Activated T-cell treated with anti-CD3 and anti-CD28 coated beads, Interleukin-2, amount 50 U/mL, for 48 hours (primary cell): Measurements from ENCODE around the gene ADRM1.

ENCODE experiments used
- DNase-seq, 2 experiments: peaks; one replicate each; pipeline ENCODE4 v3.0.0-alpha.2; 2020

Gene ADRM1

DNA sequence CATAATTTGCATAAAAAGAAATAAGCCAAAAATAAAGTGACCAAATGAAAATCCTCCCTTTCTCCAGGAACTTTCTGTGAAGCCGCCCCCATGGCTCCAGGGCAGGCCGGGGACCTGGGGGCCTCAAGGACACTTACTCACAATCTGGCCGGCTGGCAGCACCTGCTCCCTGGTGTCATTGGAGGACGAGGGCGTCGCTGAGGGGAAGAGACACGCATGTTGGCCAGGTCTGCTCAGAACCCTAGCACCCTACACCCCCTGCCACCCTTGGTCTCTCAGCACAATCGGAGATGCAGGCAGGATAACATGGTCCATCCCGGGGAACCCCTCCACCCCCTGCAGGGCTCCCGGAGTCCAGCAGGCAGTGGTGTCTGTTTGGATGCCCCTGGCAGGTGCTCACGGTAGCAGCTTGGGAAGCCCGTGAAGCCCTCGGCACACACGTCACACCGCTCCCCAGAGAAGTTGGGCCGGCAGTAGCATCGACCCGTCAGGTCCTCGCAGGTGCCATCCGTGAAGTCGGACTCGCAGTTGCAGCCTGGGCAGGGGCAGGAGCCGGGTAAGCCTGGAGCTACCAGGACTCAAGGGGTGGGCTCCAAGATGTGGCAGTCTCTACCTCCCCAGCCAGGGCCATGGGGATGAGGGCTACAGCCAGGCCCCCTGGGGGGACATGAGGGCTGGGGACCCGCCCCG, 43.0 kb downstream of the ADRM1 start:
- DNase-seq = no peak

DNA sequence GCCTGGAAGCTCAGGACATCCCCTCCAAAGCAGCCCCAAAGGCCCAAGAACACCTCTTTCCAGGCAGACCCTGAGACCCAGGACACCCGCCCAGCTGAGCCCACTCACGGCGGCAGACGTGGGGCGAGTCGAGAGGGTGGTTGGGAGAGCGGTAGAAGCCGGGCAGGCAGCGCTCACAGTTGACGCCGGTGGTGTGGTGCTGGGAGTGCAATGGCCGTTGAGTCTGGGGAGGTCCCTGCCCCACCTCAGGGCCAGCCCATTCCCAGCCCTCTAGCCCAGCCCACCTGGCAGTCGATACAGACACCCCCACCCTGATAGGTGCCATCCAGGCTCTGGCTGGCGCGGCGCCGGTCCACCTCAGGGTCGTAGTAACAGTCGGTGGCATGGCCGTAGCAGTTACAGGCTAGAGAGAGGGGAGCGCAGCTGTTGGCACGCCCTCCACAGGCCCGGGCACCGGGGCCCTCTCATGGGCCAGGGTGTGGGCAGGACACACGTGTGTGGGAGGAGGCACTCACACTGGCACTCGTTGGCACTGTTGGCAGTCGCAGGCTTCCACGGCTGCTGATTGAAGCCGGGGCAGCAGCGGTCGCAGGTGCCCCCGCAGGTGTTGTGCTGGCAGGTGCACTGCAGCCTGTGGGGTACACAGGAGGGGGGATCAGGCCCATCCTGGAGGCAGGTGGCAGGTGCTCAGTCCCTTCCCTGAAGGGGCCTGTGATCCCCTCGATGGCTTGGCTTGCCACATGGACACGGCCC, 43.8 kb downstream of the ADRM1 start:
- DNase-seq = no peak

DNA sequence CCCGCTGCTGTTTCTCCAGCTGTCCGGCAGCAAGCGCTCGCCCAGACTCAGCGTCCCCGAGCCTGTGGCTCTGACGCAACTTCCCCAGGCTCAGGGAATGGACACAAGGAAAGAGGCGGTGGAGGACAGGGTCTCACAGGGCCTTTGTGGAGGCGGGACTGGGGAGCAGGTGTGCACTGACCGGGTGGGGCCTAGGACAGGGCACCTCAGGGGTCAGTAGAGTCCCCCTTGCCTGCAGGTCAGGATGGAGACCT, 44.3 kb downstream of the ADRM1 start:
- no peak for DNase-seq

DNA sequence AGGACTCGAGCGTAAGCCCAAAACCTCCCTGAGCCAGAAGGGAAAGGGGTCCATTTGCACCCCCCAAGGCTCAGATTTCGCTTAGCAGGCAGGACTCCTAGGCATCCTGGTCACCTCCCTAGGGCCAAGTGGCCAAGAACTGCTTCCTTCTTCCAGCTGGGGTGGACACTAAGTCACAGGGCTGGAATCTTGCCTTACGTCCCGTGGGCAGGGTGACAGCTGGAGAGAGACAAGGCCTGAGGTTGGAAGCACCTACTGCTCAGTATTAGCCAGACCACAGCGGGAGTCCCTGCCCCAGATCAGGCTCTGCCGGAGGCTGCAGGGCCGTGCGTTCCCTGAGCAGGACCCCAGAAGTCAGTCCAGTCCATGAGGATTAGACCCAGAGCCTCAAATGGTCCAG, 44.6 kb downstream of the ADRM1 start:
- no peak for DNase-seq

DNA sequence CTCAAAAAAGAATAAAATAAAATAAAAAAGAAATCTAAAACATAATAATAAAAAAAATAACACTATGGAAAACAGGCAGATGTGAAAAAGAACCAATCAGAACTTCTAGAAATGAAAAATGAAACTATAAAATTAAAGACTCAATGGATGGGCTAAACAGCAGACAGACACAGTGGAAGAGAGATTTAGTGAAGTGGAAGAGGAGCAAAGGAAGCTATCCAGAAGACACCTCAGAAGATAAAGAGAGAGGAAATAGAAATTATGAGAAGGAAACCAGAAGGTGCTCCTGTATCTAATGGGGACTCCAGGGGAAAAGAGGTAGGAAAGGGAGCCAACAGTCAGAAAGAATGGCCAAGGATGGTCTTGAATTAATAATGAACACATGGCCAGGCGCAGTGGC, 45.8 kb downstream of the ADRM1 start:
- DNase-seq = no peak

DNA sequence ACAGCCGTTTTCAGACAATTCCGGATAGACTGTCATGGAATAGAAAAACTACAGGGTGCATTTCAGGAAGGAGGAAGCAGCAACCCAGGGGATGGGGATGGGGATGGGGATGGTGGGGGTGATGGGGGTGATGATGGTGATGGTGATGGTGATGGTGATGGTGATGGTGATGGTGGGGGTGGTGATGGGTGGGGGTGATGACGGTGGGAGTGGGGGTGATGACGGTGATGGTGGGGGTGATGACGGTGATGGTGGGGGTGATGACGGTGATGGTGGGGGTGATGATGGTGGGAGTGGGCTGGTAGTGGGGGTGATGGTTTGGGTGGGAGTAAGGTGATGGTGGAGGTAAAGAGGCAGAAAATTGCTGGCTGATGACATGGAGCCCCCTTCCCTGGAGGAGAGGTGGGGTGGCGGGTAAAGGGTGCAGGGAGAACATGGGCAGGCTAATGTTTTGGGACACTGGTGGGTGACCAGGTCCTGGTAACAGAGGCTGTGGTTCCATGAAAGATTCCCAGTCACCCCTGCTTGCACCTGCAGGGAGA, 46.8 kb downstream of the ADRM1 start:
- DNase-seq = no peak

DNA sequence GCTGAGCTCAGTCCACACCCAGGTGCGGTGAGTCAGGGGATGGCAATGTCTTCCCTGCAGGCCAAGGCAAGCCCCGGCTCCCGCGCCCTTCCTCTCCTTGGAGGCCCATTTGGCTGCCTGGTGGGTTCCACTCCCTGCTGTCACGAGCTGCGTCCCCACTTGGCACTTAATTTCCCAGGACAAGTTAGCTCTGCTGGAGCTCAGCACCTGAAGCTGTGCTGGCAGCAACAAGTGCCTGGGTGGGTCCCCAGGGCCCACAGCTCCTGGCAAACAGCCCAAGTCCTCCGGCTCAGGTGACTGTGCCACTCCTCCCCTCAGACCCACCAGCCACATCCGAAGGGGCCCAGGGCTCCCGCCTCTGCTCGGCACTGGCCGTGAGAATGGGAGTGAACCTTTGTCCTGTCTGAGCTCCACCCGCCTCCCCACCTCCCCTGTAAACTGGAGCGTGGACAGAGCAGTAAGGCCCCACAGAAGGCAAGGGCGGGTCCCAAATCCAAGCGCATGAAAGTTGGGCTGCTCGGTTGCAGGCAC, 47.4 kb downstream of the ADRM1 start:
- DNase-seq = no peak

DNA sequence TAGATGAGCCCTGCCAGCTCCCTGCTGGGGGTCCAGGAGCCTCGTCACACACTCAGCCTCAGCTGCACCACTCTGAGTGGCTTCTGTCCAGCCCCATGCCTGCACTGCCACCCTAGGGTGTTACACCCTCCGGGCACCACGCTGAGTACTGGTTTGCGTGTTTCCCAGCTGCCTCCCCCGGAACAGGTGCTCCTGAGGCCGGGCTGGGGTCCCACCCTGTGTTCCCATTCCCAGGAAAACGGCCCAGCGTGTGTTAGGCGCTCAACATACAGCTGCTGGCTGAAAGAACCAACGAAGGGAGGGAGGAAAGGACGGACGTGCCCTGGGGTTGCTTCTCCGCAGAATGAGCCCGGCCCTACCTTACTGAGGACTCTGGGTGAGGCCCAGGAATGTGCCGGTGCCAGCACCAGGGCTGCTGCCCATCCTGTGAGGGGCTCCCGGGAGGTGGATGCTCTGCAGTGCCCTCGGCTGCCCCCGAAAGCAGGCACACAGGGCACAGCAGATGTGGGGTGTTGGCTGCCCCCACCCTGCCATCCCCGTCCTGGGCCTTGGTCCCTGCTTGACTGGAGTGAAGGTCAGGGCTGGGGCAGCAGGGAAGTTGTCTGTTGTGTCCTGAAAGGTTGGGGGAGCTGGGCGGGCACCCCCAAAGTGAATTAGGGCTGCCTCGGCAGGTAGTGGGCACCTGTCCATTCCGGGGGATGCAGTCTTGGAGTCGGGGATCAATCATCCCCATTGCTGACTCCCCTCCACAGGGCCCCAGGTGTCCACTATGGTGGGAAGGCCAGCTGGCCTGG, 48.0 kb downstream of the ADRM1 start:
- DNase-seq = no peak

DNA sequence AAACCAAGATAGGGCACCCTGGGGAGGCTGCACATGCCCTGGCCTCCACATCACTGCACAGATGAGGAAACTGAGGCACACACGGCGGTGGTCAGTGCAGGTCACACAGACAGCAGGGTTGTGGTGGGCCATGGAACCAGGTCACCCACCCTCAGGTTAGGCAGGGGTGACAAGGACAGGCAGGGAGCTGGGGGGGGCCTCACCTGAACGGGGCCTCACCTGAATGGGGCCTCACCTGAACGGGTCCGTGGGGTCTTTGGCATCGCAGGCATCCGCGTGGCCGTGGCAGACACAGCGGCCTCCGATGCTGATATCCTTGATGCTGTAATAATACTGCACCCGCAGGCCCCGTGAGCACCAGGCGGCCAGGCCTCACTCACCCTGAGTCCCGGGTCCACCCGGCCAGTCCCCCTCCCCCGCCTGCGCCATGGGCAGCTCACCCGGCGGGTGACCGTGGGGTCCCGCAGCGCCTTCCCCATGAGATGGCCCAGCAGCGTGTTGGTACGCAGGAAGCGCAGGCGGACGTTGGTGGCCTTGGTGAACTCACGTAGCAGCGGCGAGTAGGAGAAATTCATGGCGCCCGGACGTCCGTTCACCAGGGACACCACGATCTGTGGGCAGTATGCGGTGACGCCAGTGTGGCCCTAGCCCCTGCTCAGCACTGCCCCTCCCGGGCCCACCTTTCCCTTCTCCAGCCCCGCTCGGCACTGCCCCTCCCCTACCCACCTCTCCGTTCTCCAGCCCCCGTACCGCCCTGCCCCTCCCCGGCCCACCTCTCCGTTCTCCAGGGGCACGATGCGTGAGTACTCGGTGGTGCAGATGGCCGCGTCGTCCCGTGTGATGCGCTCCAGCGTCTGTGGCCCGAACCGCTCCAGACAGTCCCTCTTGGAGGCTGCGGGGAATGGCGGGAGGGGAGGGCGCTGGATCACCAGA, 48.9 kb downstream of the ADRM1 start:
- no peak for DNase-seq

DNA sequence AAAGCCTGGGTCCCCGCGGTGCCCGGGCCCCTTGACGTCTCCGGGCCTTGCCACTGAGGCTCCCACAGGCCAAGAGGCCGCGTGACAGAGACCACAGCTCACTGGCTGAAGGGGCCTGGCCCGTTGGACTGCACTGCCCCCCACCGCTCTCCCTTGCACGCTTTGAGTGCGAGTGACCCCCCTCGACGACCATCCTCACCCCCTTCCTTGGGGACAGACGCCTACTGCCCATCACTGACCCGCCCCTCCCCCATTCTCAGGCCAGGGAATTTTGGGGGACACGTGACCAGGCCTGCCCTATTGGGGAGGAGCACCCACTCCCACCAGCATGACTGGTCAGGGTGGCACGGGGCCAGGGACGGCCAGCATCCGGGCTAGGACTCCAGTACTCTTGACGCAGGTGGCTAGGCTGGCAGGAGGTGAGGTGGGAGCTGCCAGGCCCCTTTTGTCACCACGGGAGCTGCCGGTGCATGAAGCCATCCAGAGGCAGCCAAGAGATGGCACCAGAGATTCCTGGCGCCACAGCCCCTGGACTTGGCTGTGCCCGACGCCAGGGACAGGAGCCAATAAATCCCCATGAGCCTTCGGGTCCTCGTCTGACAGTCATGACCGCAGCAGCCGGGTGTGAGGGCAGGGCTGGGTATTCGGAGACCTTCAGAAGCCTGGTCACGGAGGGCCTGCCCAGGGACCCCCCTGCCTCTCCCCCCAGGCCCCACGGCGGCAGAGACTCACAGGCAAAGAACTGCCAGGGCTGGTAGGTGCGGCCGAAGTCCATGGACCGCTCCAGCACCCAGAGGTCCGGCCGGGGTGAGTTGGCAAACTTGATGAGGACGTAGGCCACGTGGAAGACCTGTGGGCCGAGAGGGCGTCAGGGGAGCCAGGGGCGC, 49.8 kb downstream of the ADRM1 start:
- no peak for DNase-seq

DNA sequence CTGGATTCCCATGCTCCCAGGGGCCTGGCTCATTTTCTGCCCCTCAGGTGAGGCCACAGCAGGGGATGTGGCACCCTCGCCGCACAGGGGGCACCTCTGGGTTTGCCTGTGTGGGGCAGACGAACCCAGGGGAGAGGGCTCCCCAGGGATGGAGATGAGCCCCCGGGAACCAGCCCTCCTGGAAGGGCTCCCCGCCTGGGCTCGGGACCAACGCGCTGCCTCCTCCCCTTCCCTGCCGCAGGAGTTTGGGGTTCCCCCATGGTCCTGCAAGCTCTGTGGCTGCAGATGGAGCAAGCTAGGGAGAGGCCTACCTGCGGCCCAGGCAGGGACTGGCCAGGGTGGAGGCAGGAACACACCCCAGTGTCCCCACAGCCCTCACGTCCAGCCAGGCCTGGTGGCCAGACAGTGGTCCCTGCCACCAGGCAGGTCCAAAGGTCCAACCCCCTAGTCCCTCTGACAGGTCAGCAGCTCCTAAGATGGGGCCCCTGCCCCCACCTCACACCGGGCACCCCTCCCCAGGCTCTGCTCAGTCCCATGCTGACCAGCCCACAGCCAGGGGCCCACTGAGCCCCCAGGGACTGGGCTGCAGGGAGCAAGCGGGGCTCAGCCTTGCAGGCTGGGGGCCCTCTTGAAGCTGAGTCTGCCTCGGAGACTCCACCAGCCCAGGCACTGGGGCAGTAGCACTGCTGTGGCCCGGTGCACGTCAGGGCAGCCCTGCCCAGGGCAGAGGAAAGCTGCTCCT, 50.7 kb downstream of the ADRM1 start:
- DNase-seq = no peak

DNA sequence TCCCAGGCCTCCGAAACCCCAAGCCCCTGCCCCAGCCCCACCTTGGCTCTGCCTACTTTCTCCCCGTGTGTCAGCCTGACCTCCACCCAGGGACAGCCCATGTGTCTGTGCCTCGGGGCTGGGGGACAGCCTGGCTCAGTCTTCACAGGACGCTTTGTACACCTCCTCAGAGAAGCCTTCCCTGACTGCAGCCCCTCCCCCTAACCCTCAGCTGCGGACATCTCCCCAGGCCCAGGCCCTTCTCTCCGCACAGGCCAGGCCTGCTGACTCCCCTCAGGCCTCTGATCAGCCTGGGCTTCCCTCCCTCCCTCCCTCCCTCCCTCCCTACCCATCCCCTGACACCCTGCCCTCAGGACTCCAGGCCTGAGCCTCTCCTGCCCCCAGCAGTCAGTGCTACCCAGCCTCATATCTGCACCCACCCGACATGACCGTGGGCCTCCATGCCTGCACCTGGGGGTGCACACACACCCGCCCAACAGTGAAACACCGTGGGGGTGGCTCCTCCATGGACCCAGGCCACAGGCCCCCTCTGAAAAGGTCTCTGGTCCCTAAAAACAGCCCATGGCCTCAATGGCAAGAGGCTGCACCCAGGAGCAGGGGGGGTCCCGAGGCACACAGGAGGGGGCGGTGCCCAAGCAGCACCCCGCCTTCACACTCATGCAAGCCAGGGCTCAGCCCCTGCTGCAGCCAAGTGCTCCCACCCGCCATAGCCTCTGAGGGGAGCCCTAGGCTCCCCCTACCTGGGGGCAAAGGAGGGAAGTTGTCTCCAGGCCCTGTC, 51.4 kb downstream of the ADRM1 start:
- no peak for DNase-seq

DNA sequence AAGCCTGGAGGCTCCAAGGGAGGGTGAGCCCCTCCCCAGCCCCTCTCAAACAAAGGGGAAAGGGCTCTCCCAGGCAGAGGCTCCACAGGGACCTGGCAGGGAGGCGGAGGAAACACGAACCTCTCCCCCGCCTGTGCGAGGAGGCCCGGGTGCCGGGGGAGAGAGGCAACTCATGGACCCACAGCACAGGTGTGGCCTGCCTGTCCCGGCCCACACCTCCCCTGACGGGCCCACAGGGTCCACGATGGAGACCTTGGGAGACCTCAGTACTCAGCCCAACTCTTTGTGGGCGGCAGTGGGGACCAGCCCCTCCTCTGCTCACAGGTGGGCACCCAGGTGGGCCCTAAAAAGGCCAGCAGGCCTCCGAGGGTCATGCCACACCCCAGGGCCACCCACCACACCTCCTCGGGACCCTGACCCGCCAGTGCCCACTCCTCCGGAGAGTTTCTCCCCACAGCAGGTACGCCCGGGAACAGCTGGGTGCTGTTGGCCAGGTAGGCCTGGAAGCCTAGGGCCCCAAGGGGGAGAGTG, 52.1 kb downstream of the ADRM1 start:
- DNase-seq = no peak

DNA sequence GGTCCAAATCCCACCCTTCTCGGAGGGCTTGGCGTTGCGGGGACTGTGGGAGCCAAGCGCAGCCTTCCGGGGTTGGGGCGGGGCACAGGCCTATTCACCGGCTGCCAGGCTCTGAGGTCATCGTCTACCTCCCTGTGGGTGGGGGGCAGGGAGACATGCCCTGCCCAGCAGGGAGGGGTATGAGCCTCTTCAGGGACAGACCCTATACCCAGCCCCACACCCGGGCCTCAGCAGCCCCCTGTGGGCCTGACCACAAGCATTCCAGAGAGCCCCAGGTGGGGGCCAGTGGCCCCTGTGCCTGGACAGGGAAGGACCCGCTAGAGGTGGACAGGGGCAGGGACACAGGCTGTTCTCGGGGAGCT, 52.7 kb downstream of the ADRM1 start:
- DNase-seq = no peak

DNA sequence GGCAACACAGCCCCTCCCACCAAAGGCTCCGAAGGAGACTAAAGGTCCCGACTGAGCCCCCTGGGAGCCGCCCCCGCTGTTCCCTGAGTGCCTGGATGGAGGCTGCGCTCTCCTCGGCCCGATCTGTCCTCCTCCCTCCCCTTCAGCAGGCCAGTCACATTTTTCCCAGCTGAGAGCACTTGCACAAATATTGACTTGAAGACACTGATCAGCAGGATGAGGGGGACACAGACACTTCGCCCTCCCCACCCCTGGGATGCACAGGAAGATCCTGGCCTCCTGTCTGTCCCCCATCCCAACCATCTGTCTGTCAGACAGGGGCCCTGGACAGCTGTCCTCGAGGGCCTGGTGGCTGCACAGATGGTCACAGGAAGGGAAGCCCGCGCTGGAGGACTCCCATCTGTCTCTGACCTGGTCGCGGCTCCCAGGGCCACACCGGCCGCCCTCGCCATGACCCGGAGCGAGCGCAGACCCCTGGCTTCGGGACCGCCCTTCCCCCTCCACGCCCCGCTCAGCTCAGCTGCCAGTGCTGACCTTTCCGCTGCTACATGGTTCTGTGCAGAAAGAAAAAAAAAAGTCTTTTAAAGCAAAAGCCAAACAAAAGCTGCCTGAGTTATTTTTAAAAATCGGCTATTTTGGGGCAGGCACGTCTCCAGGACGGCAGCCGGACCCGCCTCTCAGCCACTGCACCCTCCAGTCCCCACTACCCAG, 53.2 kb downstream of the ADRM1 start:
- no peak for DNase-seq

DNA sequence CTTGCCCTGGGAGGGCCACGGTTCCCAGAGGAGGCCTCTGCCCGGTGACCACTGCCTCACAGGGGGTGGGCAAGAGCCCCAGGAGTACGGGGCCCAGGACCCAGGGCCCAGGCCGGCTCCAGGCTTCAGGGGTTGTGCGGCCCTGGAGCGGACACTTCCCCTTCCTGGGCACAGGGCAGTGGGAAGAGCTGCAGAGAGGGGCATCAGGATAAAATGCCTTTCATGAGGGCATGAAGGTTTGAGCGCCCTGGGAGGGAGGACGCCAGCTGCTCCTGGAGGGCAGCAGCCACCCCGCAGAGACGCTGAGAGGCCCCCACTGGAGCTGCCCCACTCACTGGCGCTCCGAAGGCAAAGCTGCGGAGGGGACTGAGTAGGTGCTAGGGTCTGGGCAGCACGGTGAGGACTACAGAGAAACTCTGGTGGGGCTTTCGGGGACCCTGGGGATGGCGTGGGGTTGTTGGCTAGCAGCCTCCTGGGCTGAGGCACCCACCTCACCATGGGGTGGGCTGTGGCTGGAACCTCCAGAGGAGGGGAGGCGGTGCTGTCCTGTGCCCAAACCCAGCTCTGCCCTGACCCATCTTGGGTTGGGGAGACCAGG, 53.9 kb downstream of the ADRM1 start:
- DNase-seq = no peak

DNA sequence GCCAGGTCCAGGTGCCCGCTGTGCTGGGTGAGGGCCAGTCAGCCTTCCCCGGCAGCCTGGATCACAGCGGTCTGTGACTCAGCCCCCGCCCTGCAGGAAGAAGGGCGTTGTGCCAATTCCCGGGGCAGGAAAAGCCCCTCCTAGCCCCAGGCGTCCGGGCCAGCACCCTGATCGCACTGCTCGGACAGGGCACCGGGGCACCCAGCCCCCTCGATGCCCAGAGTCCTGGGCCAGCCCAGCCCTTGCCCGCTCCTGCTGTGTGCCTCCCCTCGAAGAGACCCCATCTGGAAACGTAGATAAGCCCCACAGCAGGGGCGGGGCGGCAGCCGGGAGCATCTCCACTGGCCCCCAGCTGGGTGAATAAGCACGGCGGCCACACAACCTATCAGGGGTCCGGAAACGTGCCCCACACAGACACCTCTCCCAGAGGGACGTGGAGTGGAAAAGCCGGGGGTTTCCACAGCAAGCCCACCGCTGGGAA, 54.4 kb downstream of the ADRM1 start:
- no peak for DNase-seq

DNA sequence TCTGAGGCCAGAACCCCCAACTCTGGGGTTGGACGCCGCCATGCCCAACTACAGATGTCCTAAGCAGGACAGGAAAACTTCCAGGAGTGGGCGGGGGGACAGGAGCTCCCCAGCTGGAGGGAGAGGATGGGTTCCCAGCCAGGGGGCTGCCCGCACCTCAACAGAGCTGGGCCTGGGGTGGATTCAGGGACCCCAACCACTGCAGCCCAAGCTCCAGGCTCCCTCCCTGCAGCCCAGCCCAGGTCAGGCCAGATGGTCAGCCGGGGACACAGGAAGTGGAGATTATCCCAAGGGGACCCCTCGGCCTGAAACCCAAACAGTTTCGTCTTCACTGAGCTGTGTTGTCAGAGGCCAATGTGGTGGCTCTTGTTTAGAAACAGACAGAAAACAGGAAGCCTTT, 54.9 kb downstream of the ADRM1 start:
- DNase-seq = no peak
